GM23338 (cell line): Measurements from ENCODE around the gene CPXM2. TPM values are rescaled to one million over a fixed set of nuclear protein-coding genes. Genes with fewer than 3 reads are reported as not detected.

ENCODE experiments used
- ATAC-seq: fragments of 200-7000 bp; cut with Tn5 transposase; 3 replicates; pipeline ENCODE4 v1.9.1; 2020
- DNase-seq: peaks from one replicate; pipeline ENCODE4 v3.0.0-alpha.2; 2015; ENCODE audit warnings: low spot score
- H2AFZ ChIP-seq: fragments of 200-600 bp; sonication (generic); 2 replicates; pipeline ENCODE4 v1.8.0; 2016; ENCODE audit warnings: antibody characterized with exemption, mild to moderate bottlenecking, moderate library complexity
- H3F3A ChIP-seq: fragments of 200-600 bp; sonication (generic); replicated peaks from 2 replicates; pipeline ENCODE4 v1.8.0; 2017; ENCODE audit warnings: antibody characterized with exemption, mixed run types, low read depth
- H3K27ac ChIP-seq: fragments of 200-600 bp; sonication (generic); 2 replicates; pipeline ENCODE4 v1.6.1; 2016; ENCODE audit warnings: low read depth
- H3K27me3 ChIP-seq: fragments of 200-600 bp; sonication (generic); 2 replicates; pipeline ENCODE4 v1.8.0; 2016; ENCODE audit warnings: mild to moderate bottlenecking, mixed run types, moderate library complexity; ENCODE audit not compliant: insufficient read depth
- H3K36me3 ChIP-seq: fragments of 200-600 bp; sonication (generic); 2 replicates; pipeline ENCODE4 v1.8.0; 2016; ENCODE audit warnings: mild to moderate bottlenecking; ENCODE audit not compliant: insufficient read depth
- H3K4me1 ChIP-seq: fragments of 200-600 bp; sonication (generic); 2 replicates; pipeline ENCODE4 v1.8.0; 2016; ENCODE audit warnings: mild to moderate bottlenecking, moderate library complexity; ENCODE audit not compliant: insufficient read depth
- H3K4me2 ChIP-seq: fragments of 200-600 bp; sonication (generic); 2 replicates; pipeline ENCODE4 v1.7.1; 2017; ENCODE audit warnings: mixed run types
- H3K4me3 ChIP-seq: fragments of 200-600 bp; sonication (generic); 2 replicates; pipeline ENCODE4 v1.6.1; 2016; ENCODE audit warnings: mixed run types
- H3K79me2 ChIP-seq: fragments of 200-600 bp; sonication (generic); replicated peaks from 2 replicates; pipeline ENCODE4 v1.8.0; 2017; ENCODE audit warnings: mild to moderate bottlenecking; ENCODE audit not compliant: insufficient read depth
- H3K9me2 ChIP-seq: fragments of 200-600 bp; sonication (generic); 2 replicates; pipeline ENCODE4 v1.8.0; 2017; ENCODE audit not compliant: insufficient read depth
- H4K20me1 ChIP-seq: fragments of 200-600 bp; sonication (generic); replicated peaks from 2 replicates; pipeline ENCODE4 v1.8.0; 2017; ENCODE audit warnings: mild to moderate bottlenecking; ENCODE audit not compliant: insufficient read depth
- H3K27ac Mint-ChIP-seq: 2 replicates; pipeline ENCODE4 v1.8.0; 2020; ENCODE audit warnings: inconsistent platforms, mild to moderate bottlenecking, moderate library complexity, mixed read lengths
- H3K27me3 Mint-ChIP-seq: 3 replicates; pipeline ENCODE4 v1.8.0; 2022; ENCODE audit warnings: low read depth, mild to moderate bottlenecking, moderate library complexity, mixed read lengths, inconsistent platforms; ENCODE audit not compliant: insufficient read depth, poor library complexity
- H3K36me3 Mint-ChIP-seq: 3 replicates; pipeline ENCODE4 v1.8.0; 2021; ENCODE audit warnings: low read depth, mild to moderate bottlenecking, inconsistent platforms, moderate library complexity, mixed read lengths
- H3K4me1 Mint-ChIP-seq: 3 replicates; pipeline ENCODE4 v1.8.0; 2020; ENCODE audit warnings: mild to moderate bottlenecking, inconsistent platforms, mixed read lengths
- H3K4me3 Mint-ChIP-seq: 3 replicates; pipeline ENCODE4 v1.8.0; 2021; ENCODE audit warnings: moderate library complexity, mild to moderate bottlenecking, inconsistent platforms, mixed read lengths
- H3K9me3 Mint-ChIP-seq: 3 replicates; pipeline ENCODE4 v1.8.0; 2020; ENCODE audit warnings: moderate library complexity, mild to moderate bottlenecking, inconsistent platforms, mixed read lengths
- CTCF ChIP-seq, 2 experiments: fragments of 200-600 bp in 1 of 2; sonication (generic) in 1 of 2; conservative IDR thresholded peaks; 2 replicates each; pipeline versions ENCODE4 v1.5.1 to v1.6.1; 2016 to 2017; ENCODE audit warnings: antibody characterized with exemption in 2 of 2, low read depth in 2 of 2, mild to moderate bottlenecking in 2 of 2, moderate library complexity in 1 of 2
- EZH2 ChIP-seq: fragments of 200-600 bp; sonication (generic); IDR thresholded peaks from one replicate; pipeline ENCODE4 v1.8.0; 2017; ENCODE audit warnings: antibody characterized with exemption, mild to moderate bottlenecking, low read depth; ENCODE audit not compliant: unreplicated experiment
- EZH2phosphoT487 ChIP-seq: fragments of 200-600 bp; sonication (generic); IDR thresholded peaks from one replicate; pipeline ENCODE4 v1.8.1; 2018; ENCODE audit warnings: antibody characterized with exemption; ENCODE audit not compliant: unreplicated experiment
- JUNB ChIP-seq: IDR thresholded peaks from one replicate; pipeline ENCODE4 v1.6.1; 2016; ENCODE audit warnings: antibody characterized with exemption; ENCODE audit not compliant: unreplicated experiment
- POLR2AphosphoS5 ChIP-seq: IDR thresholded peaks from 2 replicates; pipeline ENCODE4 v1.6.1; 2016; ENCODE audit warnings: antibody characterized with exemption, low read depth
- ZNF114 ChIP-seq: fragments of 250-450 bp; sonication (Bioruptor Pico); IDR thresholded peaks from 2 replicates; pipeline ENCODE4 v1.5.0; 2020; ENCODE audit warnings: mild to moderate bottlenecking, moderate library complexity
- ZNF331 ChIP-seq: fragments of 250-450 bp; sonication (Bioruptor Pico); IDR thresholded peaks from 2 replicates; pipeline ENCODE4 v1.5.0; 2020; ENCODE audit warnings: low read depth, mild to moderate bottlenecking, moderate library complexity
- ZNF462 ChIP-seq: fragments of 250-450 bp; sonication (Bioruptor Pico); IDR thresholded peaks from 2 replicates; pipeline ENCODE4 v1.5.0; 2020; ENCODE audit warnings: mild to moderate bottlenecking, moderate library complexity
- polyA plus RNA-seq: library from polyadenylated mRNA; unstranded; fragments of >200 nt; fragmentation: Nextera tagmentation; extraction: Ambion mirVana; gene quantifications from 2 replicates; pipeline ENCODE4 v1.2.1, GENCODE V29; 2016
- total RNA-seq: library from RNA; depleted of rRNA; stranded (reverse); fragments of >200 nt; shearing (Covaris generic); gene quantifications from 2 replicates; pipeline ENCODE4 v1.2.3, GENCODE V29; 2014

CPXM2 gene
- total and polyA plus RNA-seq, 2 experiments from 2014 or later, result 1.6 to 8.1 TPM

- H3K9me3 Mint-ChIP-seq, result peaks cover 17% of the 10 kb centered on the region
- Histone ChIP-seq H3K27me3 (peaks cover 3% of the 10 kb centered on the region; the same call in 1 of the 2 replicates), H3F3A (no peaks in the 10 kb centered on the region), H2AFZ (no peak overlapping the region), H3K36me3 (no peaks in the 10 kb centered on the region), H3K9me2 (no peaks in the 10 kb centered on the region), H4K20me1 (no peaks in the 10 kb centered on the region), H3K27ac (no peak overlapping the region), H3K4me1 (no peaks in the 10 kb centered on the region), H3K4me2 (no peak overlapping the region), H3K4me3 (no peak overlapping the region), H3K79me2 (no peaks in the 10 kb centered on the region)
- no peak for ATAC-seq
- peaks cover 9% of the 10 kb centered on the region for H3K27me3 Mint-ChIP-seq
- H3K4me1 Mint-ChIP-seq, result no peaks in the 10 kb centered on the region; the same call in 2 of the 3 replicates
- TF ChIP-seq ZNF462 (no peak), JUNB (no peak), ZNF331 (CRISPR knock-in tag) (no peak), ZNF114 (no peak), EZH2 (no peak), EZH2phosphoT487 (no peak), POLR2AphosphoS5 (no peak)
- no peak overlapping the region for H3K4me3 Mint-ChIP-seq
- H3K36me3 Mint-ChIP-seq, result peaks cover 29% of the 10 kb centered on the region
- no peak overlapping the region for H3K27ac Mint-ChIP-seq
- no peak for DNase-seq
Observed at GRCh38 chr10:123788981-123789380, 102.6 kb downstream of the CPXM2 start.

- no peak overlapping the region for H3K4me3 ChIP-seq
- TF ChIP-seq JUNB (no peak), CTCF (conservative IDR thresholded peaks at IDR 0.05; ENCODE audit: low read depth in 2 of 2) (no peak), ZNF114 (no peak)
Observed at GRCh38 chr10:123787566-123787965, 104.0 kb downstream of the CPXM2 start.

More at GRCh38 chr10:123787566-123787965, 104.0 kb downstream of the CPXM2 start:
- H3K27me3 ChIP-seq, result peaks cover 11% of the 10 kb centered on the region
- Mint-ChIP-seq H3K4me3 (no peak overlapping the region), H3K4me1 (peaks cover 7% of the 10 kb centered on the region), H3K9me3 (peaks cover 17% of the 10 kb centered on the region), H3K27ac (no peak overlapping the region), H3K36me3 (peaks cover 29% of the 10 kb centered on the region), H3K27me3 (peaks cover 9% of the 10 kb centered on the region)
- no peaks in the 10 kb centered on the region for H3K79me2 ChIP-seq
- H3K27ac ChIP-seq, result no peak overlapping the region
- H4K20me1 ChIP-seq, result no peaks in the 10 kb centered on the region
- peaks cover 2% of the 10 kb centered on the region; the same call in 1 of the 2 replicates for H3K4me1 ChIP-seq
- DNase-seq, result no peak
- ATAC-seq, result no peak
- no peaks in the 10 kb centered on the region for H3K36me3 ChIP-seq
- no peaks in the 10 kb centered on the region for H3K9me2 ChIP-seq
- no peaks in the 10 kb centered on the region for H3F3A ChIP-seq
- H3K4me2 ChIP-seq, result no peak overlapping the region
- no peak overlapping the region for H2AFZ ChIP-seq
